ENCODE results near the gene NIPAL1.

NIPAL1 gene

DNA sequence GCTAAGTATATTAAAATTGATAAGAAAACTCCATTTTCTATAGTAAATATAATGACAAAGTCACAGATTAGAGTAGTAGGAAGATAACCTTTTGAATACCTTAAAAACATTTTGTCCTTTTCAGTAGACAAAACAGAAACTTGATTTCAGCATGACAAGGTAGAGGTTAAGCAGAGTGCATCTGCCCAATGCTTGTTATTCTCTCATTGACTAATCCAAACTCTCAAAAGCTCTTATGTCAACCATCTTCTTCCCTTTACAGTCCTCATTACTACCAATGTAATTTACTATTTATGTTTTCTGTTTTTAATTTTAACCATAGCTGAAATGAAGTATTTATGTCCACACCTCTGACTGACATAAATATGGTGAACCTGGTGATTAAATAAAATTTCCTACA, 11.1 kb downstream of the NIPAL1 start:
- DNase-seq (ENCODE audit: low spot score), result no peak

DNA sequence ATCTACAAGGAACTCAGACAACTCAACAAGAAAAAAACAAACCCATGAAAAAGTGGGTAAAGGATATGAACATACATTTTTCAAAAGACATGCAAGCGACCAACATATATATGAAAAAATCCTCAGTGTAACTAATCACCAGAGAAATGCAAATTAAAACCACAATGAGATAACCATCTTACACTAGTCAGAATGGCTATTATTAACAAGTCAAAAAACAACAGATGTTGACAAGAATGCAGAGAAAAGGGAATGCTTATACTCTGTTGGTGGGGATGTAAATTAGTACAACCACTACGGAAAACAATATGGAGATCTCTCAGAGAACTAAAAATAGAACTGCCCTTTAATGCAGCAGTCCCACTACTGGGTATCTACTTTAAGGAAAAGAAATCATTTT, 12.1 kb downstream of the NIPAL1 start:
- DNase-seq (ENCODE audit: low spot score), result no peak

DNA sequence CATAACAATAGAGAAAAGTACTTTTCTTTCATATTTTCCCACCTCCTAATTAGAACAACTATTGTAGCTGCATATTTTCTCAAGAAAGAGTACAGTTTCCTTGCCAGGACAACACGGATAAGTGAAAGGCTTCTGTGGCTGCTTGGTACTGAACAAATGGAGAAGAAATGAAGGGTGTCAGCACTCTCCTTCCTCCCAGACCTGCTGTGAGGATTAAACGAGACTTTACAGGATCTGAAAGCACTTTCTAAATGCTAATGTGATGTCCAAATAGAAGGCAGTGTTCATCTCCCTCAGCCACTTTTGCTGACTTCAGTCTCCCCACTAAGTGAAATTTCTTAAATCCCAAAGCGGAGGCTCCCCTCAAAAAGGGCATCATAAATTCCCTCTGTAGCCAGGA, 13.9 kb downstream of the NIPAL1 start:
- DNase-seq (ENCODE audit: low spot score), result no peak

DNA sequence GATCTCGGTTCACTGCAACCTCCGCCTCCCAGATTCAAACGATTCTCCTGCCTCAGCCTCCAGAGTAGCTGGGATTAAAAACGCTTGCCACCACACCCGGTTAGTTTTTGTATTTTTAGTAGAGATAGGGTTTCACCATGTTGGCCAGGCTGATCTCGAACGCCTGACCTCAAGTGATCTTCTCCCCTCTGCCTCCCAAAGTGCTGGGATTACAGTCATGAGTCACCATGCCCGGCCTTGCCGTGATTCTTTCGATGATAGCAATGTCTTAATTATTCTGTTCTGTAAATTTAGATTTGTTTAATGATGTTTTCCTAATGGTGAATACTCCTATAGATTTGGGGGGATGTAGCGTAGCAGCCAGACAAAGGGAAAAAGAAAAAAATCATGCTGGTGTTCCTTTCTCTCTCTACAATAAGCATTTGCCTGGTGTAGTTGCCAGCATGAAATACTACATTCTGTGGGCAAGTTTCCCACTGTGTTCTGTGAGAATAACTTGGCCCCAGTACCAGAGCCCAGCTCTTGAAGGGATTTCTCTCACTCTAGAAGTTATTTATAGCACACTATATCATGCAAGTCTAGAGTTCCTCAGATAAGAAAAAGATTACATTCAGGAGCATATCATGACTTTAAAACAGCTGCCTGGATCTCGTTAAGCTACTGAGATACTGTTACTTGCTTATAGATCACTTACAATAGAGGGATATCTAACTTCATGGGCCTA, 15.4 kb downstream of the NIPAL1 start:
- no peak for DNase-seq (ENCODE audit: low spot score)

DNA sequence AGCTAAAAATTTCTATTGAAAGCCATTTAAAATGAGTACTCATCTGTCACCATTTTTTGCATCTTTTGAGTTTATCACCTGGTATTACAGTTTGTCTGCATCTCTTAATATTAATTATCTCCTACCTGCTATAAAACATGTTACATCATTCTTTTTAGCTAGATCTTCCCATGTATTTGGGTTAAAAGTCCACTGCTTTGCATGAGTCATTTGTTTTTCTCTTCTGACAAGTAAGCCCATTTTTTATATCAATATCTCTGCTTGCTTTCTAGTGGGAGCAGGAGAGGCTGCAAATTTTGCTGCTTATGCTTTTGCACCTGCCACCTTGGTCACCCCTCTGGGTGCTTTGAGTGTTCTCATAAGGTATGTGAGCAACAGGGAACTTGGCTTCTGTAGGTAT, 16.1 kb downstream of the NIPAL1 start:
- no peak for DNase-seq (ENCODE audit: low spot score)

DNA sequence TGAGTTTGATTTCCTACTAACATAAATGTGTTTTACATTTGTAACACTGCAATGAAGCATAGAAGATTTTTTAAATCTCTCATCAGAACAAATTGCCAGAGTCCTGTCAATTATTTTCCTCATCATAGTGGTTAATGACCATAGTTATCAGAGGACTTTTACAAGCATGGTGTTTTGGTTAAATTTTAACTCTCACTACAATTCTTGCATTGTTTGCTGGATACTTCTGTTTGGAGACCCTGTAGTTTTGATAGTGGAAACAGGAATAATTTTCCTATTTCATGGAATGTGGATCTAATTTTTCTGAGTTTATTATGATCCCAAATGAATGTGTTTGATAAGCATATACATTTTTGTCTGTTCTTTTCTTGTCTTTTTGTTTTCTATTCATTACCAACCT, 16.8 kb downstream of the NIPAL1 start:
- DNase-seq (ENCODE audit: low spot score), result no peak

DNA sequence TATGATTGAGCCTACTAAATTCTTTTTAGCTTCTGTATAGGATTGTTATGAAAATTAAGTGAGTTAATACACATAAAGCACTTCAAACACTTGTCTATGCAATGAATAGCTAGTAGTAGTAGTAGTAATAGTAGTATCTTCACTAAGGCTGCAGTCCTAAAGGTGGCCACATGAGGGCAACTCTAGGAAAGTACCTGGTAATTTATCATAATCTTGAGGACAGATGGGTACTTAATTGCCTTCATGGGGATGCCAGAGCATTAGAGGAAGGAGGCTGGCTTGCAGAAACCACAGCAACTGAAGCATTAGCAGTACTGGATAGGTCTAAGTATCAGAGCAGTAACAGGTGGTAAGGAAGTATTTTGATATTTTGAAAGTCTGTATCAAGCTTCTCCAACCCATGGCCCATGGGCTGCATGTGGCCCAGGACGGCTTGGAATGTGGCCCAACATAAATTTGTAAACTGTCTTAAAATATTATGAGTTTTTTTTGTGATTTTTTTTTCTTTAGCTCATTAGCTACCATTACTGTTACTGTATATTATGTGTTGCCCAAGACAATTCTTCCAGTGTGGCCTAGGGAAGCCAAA, 17.3 kb downstream of the NIPAL1 start:
- peak; percentile 49 for DNase-seq (ENCODE audit: low spot score)

DNA sequence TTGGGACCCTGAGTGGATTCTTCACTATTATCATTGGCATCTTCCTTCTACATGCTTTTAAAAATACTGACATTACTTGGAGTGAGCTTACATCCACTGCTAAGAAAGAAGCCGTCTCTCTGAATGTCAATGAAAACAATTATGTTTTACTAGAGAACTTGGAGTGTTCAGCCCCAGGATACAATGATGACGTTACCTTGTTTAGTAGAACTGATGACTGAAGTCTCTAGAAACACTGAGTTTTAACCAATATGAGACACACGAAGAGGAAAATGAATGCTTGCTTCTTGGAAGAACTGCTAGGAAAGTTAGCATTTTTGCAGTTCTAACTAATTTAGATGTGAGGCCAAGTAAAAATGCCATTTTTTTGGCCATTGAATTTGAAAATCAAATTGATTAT, 19.4 kb downstream of the NIPAL1 start:
- no peak for DNase-seq (ENCODE audit: low spot score)

DNA sequence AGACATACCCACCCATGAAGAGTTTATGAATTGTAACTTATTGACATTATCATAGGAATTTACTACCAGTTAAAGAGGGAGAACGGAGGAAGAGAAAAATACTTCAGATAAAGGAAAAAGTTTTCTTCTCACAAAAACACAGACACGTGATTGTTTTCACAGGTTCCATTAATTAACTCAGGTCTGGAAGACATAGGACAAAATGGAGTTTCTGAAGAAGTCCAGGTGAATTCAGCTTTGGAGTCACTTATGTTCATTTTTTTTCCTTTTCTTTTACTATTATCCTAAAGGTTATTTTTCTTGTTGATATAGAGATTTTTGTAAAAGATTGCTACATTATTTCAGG, 20.5 kb downstream of the NIPAL1 start:
- no peak for DNase-seq (ENCODE audit: low spot score)

DNA sequence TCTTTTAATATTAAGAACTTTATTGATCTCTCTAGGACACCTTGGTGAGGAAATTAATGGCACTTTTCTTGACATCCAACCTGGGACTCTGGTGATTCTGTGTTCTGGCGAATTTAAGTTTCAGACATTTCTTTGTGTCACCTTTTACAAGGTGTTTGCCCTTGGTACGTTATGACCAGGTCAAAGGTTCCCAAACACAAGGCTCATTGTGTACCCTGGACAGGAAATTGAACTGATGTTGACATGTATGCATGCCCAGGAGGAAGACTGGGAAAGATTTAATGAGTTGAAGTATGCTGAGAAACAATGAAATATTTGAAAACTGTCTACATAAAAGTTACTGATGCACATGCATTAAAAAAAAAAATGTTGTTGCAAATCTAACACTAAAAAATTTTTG, 22.1 kb downstream of the NIPAL1 start:
- DNase-seq (ENCODE audit: low spot score), result no peak

DNA sequence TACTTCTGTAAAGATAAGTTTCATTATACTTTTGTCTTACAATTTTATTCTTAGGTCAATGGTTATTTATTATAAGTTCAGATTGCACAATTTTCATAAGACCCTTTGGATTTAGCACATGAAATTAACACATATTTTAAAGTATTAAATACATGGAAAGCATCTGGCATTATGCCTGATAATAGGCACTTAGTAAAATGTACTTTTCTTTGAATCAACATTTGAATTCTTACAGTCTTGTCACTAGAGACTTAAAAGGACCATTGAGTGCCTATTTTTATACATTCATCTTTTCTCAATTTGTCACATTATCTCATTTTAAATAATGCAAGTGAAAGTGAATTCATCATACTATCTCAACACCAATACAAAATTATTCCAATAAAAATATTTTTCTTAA, 23.0 kb downstream of the NIPAL1 start:
- DNase-seq (ENCODE audit: low spot score), result no peak

DNA sequence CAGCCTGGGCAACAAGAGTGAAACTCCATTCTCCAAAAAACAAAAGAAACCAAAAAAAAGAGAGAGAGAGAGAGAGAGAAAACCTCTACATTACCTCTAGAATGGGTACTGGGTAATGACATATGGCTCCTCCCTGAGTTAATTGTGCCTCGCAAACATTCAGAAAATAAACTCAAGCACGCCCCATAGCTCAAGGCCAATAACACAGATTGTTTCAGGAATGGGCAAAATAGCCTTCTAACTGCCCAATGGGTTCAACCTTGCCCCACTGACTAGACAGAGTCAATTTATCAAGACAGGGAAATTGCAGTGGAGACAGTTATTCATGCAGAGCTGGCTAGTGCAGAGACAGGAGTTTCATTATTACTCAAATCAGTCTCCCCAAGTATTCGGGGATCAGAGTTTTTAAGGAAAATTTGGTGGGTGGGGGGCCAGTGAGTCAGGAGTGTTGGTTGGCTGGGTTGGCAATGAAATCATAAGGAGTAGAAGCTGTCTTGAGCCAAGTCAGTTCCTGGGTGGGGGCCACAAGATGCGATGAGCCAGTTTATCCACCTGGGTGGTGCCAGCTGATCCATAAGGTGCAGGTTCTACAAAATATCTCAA, 25.1 kb downstream of the NIPAL1 start:
- DNase-seq (ENCODE audit: low spot score), result no peak

DNA sequence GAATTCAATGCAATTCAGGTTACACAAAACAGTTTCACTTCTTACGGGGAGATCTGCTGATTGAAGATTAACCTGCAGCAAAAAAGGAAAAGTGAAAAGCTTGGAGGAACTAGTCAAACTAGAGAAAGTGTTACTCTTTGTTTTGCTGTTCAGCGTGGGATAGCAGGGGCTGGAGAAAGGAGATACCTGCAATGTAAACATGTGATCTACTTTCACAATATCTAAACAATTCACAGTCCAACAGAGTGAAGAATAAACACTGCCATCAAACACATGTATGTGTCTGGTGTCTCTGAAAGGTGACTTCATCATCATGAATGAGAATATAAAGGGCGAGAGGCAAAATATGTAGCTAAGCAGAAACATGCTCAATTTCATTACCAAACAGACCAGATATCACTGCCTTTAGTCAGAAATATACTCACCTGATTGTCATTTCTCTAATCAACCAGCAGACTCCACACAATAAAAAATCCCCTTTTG, 26.4 kb downstream of the NIPAL1 start:
- no peak for DNase-seq (ENCODE audit: low spot score)

DNA sequence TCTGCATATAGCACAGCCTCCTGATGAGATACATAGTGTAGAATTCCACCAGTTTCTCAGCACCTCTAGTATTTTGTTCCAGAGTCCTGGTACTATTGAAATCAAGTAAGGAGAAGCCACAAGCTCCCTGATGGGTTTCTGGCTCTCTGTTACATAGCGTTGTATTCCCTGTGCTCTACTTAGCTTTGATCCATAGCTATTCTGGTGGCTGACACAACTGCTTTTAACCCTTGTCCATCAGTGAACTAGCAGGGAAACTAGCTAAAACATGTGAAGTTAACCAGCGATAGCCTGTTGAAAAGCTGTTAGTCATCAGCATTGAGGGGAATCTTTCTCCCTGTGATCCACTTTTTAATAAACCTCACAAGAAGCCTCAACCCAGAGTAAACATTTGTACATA, 26.9 kb downstream of the NIPAL1 start:
- no peak for DNase-seq (ENCODE audit: low spot score)

DNA sequence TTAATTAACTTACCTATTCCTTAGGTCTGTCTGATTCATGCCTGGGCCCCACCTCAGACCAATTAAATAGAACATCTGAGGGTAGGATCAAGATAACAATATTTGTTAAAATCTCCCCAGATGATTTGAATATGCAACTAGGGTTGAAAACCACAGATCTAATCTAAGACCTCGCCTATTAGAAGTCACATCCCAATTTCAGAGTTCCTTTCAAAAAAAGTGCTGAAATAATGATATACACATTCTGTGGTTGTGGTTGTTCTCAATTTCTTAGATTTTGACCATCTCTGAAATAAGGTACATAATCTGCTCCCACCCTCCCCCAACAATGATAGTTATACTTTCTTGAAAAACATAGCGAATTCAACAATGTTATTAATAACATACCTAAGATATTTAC, 27.7 kb downstream of the NIPAL1 start:
- no peak for DNase-seq (ENCODE audit: low spot score)

DNA sequence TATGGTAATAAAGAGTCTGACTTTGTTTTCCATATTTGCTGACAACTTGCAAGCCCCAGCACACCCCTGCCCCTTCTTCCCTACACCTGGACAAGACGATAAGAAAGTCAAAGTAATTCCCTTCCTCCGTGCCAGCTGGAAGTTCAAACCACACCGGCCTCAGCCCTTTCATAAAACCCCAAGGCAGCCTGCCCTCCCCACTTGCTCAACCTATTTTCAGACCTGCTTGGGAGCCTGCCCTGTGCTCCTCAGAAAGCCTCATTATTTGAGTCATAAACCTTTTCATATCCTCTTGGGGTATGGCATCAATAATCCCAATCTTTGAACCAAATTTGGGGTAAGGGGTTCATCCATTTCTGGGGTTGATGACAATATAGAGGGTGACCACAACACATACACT, 29.5 kb downstream of the NIPAL1 start:
- DNase-seq (ENCODE audit: low spot score), result no peak

DNA sequence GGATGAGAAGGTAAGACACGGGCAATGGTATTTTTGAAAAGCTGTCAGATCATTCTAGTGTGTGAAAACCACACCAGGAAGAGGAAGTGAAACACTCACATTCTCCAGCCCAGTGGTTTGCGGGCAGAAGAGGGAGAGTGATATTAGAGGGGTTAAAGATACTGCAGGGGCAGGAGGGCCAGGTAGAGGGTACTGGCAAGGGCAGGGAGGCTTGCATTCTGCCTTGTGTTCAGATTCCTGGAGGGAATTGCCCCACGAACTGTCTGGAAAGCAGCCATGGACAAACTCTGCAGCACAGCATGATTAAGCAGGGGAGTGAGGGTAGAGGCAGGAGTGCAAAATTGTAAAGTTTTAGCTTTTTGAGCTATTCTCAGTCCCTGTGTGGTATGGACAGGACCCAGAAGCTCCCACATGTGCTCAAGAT, 30.9 kb downstream of the NIPAL1 start:
- DNase-seq (ENCODE audit: low spot score), result peak; percentile 53

DNA sequence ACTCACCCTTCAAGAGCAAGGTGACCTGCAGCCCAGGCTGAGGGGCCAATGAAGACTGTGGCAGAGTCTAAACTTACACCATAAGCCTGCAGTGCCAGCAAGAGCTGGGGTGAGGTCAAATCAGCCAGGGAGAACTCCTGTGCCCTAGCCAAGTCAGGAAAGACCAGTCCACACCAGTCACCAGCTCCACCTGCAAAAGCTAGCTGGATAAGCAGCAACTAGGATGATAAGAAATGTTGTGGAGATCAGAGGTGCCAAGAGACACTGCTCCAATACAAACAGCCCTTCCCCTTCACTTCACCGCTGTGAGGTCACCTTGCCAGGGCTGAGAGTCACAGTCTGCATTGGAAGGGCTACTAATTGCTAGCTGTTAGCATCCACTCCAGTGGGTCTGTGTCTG, 31.3 kb downstream of the NIPAL1 start:
- no peak for DNase-seq (ENCODE audit: low spot score)

DNA sequence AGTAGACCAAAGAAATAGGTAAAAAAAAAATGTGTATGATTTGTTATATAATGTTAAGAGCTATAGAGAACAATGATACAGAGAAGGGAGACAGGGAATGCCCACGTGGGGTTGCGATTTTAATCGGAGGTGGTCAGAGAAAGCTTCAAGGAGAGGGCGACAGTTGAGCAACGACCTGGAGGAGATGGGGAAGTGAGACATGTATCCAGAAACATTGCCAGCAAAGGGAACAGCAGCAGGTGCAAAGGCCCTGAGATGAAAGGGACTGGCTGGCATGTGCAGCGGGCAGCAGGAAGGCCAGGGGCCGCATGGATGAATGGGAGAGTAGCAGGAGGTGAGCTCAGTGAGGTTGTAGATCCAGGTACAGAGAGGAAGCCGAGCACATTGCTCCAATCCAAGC, 32.9 kb downstream of the NIPAL1 start:
- DNase-seq (ENCODE audit: low spot score), result no peak

DNA sequence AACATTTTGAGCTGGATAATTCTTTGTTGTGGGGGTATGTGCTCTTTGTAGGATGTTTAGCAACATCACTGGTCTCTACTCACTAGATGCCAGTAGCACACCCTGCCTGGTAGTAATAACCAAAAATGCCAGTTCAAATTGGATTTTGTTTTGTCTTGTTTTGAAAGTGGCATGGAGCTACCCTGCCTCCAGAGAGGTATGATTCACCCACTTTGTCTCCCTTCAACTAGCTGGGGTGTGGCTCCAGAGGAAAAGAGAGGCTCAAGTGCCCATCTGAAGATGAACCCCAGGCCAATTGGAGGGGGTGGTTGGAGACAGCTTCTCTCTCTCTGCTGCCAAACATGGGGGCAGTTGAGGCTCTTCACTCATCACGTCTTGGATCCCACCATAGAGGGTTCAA, 34.5 kb downstream of the NIPAL1 start:
- DNase-seq (ENCODE audit: low spot score), result no peak

DNA sequence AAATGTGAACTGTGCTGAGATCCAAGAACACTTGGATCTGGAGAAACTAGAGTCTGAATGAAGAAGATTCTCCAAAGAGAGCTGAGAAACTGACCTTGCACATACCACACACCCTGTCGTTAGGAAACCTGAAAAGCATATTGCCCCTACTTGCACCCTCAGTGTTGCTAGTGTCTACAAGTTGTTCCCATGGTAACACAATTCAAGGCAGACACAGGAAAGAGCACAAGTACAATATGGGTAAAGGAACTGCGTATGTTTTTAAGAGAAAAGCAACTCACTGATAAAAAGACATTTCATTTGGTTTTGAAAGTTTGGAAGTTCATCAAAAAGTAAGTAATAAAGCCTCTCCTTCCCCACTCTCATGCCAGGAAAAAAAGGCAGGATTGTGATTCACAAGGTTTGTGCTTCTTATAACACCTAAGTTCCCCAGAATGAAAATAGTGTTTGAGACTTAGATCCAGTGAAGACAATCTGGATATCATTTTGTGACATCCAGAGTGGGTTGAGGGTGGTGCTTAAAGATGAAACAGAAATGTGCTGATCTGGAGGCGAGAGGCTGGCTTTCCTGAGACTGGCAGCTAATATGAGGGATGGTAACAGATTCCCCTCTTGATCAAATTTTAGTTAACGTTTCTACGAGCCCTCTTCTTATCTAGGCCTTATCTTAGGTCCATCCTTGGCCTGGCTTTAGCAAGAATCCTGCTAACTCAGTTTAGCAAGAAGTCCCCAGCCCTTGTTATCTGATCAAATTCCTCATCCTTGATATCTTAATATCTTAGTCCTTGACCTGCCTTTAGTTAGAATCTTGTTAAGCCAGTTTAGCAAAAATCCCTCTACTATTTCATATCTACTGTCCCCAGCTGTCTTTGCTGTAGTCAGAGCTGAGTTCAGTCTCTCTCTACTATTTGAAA, 42.3 kb downstream of the NIPAL1 start:
- DNase-seq (ENCODE audit: low spot score), result no peak

DNA sequence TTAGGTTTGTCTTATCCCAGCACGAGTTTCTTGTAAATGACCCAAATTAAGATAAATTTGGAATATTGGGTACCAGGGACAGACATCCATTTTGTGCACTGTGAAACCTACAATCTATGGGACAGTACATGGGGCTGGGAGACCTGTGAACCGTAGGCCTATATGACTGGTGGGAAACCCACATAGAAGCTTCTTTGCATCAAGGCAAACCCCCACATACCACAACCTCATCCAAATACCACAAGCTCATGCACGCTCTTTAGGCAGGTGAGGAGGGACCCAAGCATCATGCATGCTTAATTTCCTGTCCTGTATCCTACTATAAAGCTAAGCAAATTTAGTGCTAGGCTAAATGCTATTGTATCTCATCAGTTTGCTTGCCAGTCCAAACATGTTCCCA, 47.8 kb downstream of the NIPAL1 start:
- DNase-seq (ENCODE audit: low spot score), result no peak

DNA sequence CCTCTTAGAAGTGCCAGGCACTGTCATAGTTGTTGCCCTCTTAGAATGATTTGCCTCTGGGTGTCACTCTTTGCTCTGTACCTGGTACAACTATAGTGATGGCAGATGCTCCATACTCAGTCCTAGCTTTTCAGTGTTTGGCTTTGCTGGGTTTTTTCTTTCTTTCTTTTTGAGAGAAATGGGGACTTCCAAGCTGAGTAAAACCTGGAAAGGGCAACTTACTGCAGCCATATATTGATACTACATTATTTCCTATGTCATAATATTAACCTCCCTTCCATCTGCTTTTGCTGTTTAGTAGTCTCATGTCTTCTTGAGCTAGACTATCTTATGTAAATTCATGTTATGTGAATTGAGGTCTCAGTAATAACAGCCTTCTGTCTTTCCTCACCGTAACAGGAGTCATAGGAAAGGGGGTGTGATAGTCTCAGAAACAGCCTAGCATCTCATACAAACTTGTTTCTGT, 49.0 kb downstream of the NIPAL1 start:
- DNase-seq (ENCODE audit: low spot score), result no peak
